Measurements from ENCODE around the gene FAM184A.

FAM184A gene

DNA sequence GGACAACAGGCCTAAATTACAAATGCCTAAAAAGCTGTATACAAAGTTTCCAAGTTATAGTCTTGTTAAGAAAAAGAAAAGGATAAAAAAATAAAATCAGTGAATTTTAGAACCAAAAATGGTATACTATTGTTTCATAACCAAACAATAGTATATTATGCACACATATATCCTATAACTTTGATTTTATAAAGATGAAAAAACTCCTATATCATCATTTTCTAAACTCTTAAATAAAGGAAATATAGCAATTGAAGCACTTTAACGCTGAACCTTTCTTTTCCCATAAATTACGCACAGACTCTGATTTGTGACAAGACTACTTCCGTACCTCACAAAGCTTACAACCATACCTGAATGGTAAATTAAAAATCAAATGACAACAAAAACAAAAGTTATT is 107.6 kb downstream of the FAM184A start:
- no peak for DNase-seq (ENCODE audit: low read depth in 3 of 3, low spot score in 1 of 3)

DNA sequence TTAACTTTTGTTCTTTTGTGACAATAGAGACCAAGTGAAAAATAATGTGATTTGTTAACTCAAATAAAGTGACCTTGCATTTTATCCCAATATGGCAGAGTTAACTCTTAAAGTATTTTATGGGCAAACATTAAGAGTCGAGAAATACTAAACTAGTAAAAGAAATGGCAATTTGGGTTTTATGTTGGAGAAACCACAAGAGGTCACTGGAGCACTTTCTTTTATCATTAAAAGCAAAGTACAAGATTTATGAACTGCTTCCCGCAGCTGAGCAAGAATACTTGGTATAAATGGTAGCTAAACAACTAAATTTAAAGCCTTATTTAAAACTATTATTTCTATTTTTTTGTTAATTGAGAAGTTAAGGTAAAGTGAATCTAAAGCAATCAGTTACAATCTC is 110.0 kb downstream of the FAM184A start:
- no peak for DNase-seq (ENCODE audit: low read depth in 3 of 3, low spot score in 1 of 3)

DNA sequence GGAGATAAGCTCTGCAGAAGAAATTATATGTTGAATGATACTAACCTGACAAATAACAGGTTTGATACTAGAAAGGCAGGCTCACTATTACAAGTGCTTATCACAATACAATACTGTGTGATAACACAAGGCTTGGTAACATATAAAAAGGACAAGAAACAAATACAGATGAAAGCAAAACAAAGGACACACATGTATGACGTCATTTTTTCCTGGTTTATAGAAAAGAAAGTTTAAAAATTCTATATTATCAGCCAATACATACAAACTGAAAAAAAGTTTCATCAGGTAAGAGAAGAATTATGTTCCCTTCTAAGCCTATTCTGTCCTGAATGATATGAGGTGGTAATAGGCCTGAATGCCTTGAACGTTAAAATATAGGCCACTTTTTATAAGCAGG is 111.2 kb downstream of the FAM184A start:
- DNase-seq (ENCODE audit: low read depth in 3 of 3, low spot score in 1 of 3) = no peak

DNA sequence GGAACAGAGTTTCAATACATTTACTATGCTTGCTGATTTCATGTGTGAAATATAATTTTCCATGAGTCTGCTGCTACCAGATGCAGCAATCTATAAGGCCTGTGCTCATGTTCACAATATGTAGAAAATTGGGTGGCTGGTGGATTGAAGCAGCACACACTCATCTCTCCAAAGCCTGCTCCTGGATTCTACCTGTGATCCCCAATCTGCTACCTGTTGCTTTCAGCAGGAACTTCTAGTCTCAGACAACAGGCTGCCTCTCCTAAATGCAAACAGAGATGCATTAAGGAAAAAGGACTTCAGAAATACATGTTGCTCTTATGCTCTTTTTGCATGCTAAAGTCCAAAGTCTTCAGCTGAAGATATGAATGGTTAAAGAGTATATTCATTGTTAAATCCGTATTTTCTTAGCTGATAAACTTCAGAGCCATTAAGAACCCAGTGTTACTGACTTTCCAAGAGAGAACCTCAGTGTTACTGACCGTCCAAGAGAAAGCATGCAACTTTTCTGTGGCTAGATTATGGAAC is 112.6 kb downstream of the FAM184A start:
- DNase-seq (ENCODE audit: low read depth in 3 of 3, low spot score in 1 of 3) = no peak

DNA sequence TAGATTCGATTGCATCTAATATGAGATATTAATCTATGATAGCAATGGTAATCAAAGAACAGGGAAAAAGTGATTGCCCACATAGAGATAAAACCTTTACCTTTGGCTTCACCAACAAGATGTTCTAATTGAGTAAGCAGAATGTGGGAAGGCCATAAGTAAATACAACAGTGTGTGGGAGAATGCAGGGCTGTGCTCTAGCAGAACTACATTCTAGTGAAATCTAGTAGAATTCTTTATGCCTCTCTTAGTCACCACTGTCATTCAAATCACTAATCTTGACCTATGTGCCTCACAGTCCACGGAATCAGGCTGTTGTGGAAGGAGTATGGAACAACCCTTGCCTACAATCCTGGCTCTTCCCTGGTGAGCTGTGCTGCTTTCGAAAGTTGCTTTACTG is 113.1 kb downstream of the FAM184A start:
- DNase-seq (ENCODE audit: low read depth in 3 of 3, low spot score in 1 of 3) = no peak

DNA sequence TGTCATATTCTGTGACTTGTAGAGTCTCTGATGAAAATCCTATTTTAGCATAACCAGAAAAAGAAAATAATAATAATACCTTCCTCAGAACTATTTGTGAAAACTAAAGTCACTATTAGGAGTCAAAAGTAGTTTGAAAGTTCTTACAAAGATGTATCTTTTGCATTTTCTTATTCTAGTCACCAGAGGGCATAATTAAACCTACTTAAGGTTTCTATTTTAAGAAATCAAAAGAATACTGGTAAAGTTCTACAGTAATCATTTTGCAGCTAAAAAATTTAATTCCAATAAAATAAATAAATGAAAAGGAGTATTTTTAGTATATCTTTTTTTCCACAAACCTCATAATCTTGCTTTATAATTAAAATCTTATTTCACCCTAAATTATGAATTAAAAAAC is 115.5 kb downstream of the FAM184A start:
- DNase-seq (ENCODE audit: low read depth in 3 of 3, low spot score in 1 of 3) = no peak

DNA sequence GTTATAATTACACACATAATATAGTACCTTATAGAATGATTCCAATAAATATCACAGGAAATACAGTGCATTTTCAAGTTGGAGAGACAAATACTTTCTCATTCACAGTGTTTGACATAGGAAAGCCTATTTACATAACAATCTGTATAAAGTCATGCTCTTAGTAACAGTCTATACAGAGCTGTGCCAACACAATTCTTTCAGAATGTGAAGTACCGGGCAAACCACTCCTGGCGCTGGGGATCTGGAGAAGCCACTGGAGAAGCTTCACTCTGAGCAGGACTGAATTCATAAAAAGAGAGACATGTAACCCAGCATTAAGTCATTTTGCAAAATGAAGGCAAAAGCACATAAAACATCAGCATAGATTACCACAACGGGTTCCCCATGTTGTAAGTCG is 118.6 kb downstream of the FAM184A start:
- no peak for DNase-seq (ENCODE audit: low read depth in 3 of 3, low spot score in 1 of 3)

DNA sequence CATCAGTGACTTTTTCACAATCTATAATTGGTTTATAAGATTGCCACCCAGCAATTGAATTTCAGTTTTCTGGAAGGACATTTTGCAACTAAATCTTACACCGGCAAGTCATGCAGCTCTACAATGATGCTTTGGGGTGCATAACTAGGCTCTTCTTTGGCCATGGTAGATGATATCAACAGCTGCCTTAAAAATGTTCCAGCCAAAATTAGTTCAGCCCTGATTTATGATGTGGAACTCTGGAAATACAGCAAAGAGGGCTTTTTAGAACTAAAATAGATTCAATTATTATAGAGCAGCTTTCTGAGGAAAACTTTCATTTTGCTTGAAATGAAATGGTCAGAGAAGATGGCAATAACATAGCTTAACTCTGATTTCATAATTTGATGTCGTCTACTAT is 125.1 kb downstream of the FAM184A start:
- DNase-seq (ENCODE audit: low read depth in 3 of 3, low spot score in 1 of 3) = no peak

DNA sequence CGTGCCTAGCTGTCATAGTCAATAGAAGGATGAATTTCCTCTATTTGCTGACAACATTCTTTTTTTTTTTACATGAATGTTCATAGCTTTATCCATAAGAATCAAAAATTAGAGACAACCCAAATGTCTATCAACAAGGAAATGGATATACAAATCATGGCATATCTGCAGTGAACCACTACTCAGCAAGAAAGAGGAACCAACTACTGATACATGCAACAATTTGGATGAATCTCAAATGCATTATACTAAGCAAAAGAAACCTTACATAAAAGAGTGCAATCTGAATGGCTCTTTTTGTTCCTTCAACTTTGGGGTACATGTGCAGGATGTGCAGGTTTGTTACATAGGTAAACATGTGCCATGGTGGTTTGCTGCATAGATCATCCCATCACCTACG is 125.8 kb downstream of the FAM184A start:
- no peak for DNase-seq (ENCODE audit: low read depth in 3 of 3, low spot score in 1 of 3)

DNA sequence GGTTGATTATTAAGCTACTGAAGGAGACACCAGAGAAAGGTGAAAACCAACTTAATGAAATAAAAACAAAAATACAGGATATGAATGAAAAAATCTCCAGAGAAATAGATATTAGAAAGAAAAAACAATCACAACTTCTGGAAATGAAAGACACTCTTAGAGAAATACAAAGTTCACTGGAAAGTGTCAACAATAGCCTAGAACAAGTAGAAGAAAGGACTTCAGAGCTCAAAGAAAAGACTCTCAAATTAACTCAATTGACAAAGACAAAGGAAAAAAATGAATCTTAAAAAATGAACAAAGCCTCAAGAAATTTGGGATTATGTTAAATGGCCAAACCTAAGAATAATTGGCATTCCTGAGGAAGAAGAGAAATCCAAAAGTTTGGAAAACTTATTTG is 133.2 kb downstream of the FAM184A start:
- no peak for DNase-seq (ENCODE audit: low read depth in 3 of 3, low spot score in 1 of 3)

DNA sequence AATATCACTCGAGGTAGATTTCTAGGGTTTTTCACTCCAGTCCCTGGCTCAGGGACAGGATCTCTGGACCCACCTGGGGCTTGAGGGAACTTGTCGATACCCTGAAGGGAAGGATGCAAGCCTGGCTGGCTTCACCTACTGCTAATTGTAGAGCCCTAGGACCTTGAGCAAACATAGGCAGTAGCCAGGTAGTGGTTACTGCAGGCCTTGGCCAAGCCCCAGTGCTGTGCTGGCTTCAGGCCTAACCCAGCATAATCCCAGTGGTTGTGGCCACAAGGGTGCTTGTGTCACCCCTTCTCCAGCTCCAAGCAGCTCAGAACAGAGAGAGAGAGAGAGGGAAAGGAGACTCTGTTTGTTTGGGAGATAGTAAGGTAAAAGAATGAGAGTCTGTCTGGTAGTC is 137.7 kb downstream of the FAM184A start:
- DNase-seq (ENCODE audit: low read depth in 3 of 3, low spot score in 1 of 3) = no peak

DNA sequence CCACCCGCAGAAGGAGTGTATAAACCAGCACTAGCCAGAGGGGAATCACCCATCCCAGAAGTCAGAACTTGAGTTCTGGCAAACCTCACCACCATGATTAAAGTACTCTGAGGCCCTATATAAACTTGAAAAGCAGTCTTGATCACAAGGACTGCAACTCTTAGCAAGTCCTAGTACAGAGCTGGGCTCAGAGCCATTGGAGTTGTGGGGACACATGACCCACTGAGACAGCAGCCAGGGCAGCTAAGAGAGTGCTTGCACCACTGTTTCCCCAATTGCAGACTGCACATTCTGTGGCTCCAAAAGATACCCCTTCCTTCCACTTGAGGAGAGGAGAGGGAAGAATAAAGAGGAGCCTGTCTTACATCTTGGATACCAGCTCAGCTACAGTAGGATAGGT is 138.8 kb downstream of the FAM184A start:
- DNase-seq (ENCODE audit: low read depth in 3 of 3, low spot score in 1 of 3) = no peak

DNA sequence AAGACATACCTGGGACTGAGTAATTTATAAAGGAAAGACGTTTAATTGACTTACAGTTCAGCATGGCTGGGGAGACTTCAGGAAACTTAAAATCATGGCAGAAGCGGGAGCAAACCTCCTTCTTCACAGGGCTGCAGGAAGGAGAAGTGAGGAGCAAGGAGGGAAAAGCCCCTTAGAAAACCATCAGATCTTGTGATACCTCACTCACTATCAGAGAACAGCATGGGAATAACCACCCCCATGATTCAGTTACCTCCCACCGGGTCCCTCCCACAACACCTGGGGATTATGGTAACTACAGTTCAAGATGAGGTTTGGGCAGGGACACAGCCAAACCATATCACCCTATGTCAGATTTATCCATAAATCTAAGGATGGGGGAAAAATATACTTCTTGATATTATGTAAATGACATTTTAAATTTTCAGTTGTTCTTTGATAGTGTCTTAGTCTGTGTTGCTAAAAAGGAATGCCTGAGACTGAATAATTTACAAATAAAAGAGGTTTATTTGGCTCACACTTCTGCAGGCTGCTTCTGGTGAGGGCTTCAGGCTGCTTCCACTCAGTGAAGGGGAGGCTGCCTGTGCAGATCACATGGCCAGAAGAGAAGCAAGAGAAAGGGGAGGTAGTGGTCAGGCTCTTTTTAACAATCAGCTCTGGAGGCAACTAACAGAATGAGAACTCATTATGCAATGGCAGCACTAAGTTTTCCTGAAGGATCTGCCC is 142.3 kb downstream of the FAM184A start:
- no peak for DNase-seq (ENCODE audit: low read depth in 3 of 3, low spot score in 1 of 3)

DNA sequence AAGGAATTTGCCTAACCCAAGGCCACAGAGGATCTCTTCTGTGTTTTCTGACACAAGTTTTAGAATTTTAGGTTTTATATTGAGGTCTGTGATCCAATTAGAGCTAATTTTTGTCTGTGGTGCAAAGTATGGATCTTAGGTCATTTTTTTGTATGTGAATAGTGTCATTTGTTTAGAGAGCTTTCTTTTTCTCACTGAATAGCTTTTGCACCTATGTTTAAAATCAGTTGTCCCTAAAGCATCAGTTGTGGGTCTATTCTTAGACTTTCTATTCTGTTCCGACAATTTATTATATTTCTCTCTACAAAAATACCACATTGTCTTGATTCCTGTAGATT is 143.2 kb downstream of the FAM184A start:
- no peak for DNase-seq (ENCODE audit: low read depth in 3 of 3, low spot score in 1 of 3)

DNA sequence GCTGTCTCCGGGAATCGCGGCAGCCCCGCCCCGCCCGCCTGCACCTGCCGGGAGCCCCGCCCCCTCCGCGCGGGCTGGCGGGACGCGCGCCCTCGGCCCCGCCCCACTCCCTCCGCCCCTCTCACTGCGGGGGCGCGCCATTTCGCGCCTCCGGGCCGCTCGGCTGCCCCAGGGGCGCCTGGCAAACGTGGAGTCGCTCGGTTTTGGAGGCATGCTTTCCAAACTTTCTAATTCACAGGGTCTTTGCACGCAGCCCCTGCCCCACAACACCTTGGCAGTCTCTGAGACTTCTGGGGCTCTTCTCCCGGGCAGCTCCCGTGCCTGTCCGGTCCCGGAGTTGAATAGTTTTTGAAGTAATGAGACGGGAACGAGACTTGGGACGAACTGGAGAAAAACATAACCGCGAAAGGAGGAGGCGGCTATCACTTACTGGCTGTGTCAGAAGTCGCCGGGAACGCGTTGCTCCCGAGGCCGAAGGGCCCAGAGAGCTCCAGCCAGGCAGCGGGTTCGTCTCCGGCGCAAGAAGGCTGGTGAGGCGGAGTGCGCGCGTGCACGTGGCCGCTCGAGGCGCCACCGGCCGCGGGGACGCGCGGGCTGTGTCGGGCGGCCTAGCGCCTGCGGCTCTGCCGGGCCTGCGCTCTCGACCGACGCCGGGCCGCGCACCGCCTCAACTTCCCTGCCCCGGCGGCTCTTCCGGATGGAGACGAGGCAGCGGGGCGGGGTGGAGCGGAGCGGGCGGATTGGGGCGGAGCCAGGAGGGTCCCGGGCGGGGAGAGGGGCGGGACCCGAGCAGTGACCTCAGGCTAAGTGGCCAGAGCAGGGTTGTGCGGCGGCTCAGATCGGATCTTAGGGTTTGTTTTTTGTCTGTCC is 143.8 kb downstream of the FAM184A start, which contains the start of gene MCM9:
Gene MCM9 (minus strand): TSS at position 699 of the 870 bp plus-strand sequence. CDS start 3,436 bp downstream, outside the sequence.
- DNase-seq (ENCODE audit: low read depth in 3 of 3, low spot score in 1 of 3) = peak; percentile 54 to 85 (median 75)

DNA sequence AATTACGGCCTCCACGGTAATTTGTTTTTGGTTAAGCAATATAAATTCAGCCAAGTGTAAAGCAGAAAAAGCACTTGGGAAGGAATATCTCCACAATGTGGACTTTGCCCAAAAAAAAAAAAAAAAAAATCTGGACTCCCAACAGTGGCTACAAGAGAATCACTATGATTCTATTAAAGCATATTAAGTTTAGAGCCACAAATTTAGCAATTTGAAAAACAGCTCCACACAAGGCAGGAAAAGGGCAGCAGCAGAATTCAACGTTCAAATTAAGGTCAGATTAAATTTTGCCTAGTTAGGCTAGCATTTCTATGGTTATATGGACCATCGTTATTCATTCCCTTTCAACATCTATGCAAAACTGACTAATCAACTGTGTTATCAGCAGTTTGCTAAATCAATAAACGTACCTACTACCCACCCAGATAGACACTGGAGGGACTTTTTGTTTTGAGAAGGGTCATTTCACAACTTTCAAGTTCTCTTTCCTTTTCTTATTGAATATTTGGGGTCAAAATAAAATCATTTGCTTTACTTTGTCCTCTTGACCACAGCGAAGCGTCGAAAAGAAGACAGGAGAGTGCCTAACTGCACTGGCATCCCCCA is 144.5 kb downstream of the FAM184A start:
- no peak for DNase-seq (ENCODE audit: low read depth in 3 of 3, low spot score in 1 of 3)

DNA sequence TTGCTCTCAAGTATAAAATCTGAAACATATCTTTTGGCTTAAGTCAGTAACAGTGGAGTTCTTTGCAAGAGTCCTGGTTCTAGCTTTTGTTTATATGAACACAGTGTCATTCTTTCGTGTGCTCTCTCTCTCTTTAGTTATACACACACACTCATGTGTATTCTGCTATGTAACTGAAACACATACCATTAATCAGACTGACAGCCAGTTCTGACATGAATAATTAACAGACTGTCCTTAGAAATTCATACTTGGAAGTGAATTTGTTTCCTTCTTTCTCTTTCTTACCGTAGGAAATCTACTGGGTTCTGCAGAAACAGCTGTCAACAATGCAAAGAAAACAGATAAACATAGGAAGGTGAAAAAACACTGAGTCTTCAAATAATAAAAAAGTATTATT is 146.0 kb downstream of the FAM184A start:
- no peak for DNase-seq (ENCODE audit: low read depth in 3 of 3, low spot score in 1 of 3)

DNA sequence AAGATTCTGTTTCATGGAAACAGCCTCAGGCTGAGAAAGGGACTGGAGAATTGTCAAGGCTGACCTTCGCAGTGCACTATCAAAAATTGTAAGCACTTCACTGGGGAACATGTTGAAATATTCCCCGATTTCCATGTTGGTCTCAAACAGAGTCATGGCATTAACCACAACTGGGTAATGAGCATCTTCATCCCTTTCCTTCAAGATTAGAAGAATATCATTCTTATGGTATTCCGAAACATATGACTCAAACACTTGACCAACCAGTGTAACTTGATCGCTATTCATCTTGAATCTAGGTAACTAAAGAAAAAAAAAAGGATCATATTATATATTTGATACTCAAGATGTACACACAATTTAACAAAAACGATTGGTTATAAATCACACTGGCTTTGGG is 147.0 kb downstream of the FAM184A start:
- no peak for DNase-seq (ENCODE audit: low read depth in 3 of 3, low spot score in 1 of 3)

DNA sequence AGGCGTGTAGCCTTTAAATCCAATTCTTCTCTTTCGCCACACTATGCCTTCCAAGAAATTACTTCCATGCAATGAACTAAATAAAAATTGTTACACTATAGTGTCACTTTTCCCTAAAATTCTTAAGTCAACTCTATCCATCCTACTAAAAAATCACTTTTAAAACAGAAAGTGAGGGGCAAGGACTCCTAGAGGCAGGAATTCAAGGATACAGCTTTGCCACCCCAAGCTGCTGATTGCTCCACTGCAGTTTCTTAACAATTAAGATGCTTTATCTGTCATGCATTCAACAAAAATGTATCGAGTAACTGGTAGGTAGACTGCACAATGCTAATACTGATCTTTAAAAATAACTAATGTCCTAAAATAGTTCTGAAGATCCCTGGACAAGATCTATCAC is 147.8 kb downstream of the FAM184A start:
- no peak for DNase-seq (ENCODE audit: low read depth in 3 of 3, low spot score in 1 of 3)

DNA sequence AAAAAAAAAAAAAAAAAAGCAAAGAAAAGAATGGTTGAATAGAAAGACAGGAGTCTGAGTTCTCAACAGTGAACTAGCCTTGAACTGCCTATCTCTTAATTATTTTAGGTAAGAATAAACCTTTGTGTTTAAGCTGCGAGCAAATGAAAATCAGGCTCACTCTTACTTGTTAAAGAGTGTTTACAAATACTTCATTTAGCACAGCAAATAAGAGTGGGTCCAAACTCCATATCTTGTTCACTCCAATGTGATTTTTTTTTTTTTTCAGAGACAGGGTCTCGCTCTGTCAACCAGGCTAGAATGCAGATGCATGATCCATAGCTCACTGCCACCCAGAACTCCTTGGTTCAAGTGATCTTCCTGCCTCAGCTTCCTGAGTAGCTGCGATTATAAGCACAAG is 155.4 kb downstream of the FAM184A start:
- no peak for DNase-seq (ENCODE audit: low read depth in 3 of 3, low spot score in 1 of 3)

DNA sequence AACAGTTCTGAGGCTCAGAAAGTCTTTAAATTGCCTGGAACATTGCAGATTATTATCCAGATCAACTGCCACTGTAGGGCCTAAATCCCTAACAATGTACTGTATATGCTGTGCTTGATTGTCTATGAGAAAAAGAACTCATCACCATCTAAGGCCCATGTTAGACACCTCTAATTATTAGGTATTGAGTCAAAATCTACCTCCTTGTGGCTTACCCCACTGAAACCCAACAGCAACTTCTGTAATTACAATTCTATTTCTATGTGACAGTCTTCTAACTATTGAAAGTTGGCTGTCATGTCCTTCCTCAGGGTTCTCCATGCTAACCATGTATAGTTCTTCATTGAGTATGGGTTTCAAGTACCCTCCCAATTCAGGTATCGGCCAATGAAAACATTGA is 157.4 kb downstream of the FAM184A start:
- no peak for DNase-seq (ENCODE audit: low read depth in 3 of 3, low spot score in 1 of 3)

DNA sequence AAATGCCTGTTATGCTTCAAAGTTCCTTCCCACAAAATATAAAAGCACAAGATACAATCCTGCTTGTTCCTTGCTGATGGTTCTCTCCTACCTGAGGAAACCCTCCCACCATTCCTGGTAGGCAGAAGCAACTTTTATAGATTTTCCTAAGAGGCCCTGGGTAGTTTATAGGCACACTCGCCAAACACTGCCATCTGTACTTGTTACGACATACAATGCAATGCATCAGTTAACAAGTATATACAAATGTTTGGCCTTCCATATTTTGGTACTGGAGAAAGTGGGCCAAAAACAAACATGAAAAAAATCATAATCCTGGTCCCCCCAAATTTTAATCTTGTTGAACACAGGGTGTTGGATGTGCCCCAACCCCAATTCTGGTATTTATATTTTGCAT is 160.1 kb downstream of the FAM184A start:
- no peak for DNase-seq (ENCODE audit: low read depth in 3 of 3, low spot score in 1 of 3)

Measured in stimulated activated CD4-positive, alpha-beta T cell treated with anti-CD3 and anti-CD28 coated beads, TNF-alpha, amount 100 ng/mL, for 1 hour (primary cell).